Upper lobe of right lung (tissue), 1 donor: ENCODE measurements around the gene ECM2. TPM values are rescaled to one million over a fixed set of nuclear protein-coding genes. Genes with fewer than 3 reads are reported as not detected.
A peak's percentile ranks its signal among the peaks of the same experiment; 100 is the strongest.

ENCODE experiments used
- ATAC-seq: fragments of 200-7000 bp; cut with Tn5 transposase; one replicate; pipeline ENCODE4 v1.9.1; 2020; ENCODE audit warnings: mild to moderate bottlenecking, moderate library complexity
- DNase-seq: peaks from one replicate; pipeline ENCODE4 v3.0.0-alpha.2; 2020
- H3K27ac ChIP-seq: fragments of 200-600 bp; one replicate; pipeline ENCODE4 v1.8.0; 2022
- H3K27me3 ChIP-seq: fragments of 200-600 bp; one replicate; pipeline ENCODE4 v1.8.0; 2022; ENCODE audit warnings: mild to moderate bottlenecking
- H3K36me3 ChIP-seq: fragments of 200-600 bp; one replicate; pipeline ENCODE4 v1.8.0; 2022
- H3K4me1 ChIP-seq: fragments of 200-600 bp; one replicate; pipeline ENCODE4 v1.8.0; 2022
- H3K4me3 ChIP-seq: fragments of 200-600 bp; one replicate; pipeline ENCODE4 v1.8.0; 2022; ENCODE audit warnings: mild to moderate bottlenecking
- H3K9me3 ChIP-seq: fragments of 200-600 bp; one replicate; pipeline ENCODE4 v1.8.0; 2022
- intact Hi-C: fragments of 100-400 bp; cut with DNase I; formaldehyde crosslinking; loops from one replicate; pipeline ENCODE4 v1.11.0; 2022
- total RNA-seq: library from RNA; stranded (reverse); fragmentation: NEBNext Ultra II Directional; extraction: Animal tissue kit (Norgen Biotek cat#: 25700); gene quantifications from one replicate; pipeline ENCODE4 v1.2.1, GENCODE V29; 2021
- TF ChIP-seq, protein P1 (sequence below): fragments of 200-600 bp; IDR thresholded peaks from one replicate; pipeline ENCODE4 v1.8.0; 2022; ENCODE audit warnings: antibody characterized with exemption
- donor health status: DM: no; HTN: yes; CAD: no; lungs with severe emphysema.

ECM2 gene
- total RNA-seq, 1 donor from 2014 or later = 13.8 TPM

GRCh38 chr9:92504881-92505280, 30.9 kb downstream of the ECM2 start:
- intact Hi-C loops = no loop called here
- H3K9me3 ChIP-seq = no peaks in the 10 kb centered on the region
- no peaks in the 10 kb centered on the region for H3K36me3 ChIP-seq
- H3K27ac ChIP-seq = no peak overlapping the region
- peaks cover 7% of the 10 kb centered on the region for H3K4me1 ChIP-seq
- ATAC-seq (no peak), DNase-seq (no peak)
- TF ChIP-seq, protein P1, sequence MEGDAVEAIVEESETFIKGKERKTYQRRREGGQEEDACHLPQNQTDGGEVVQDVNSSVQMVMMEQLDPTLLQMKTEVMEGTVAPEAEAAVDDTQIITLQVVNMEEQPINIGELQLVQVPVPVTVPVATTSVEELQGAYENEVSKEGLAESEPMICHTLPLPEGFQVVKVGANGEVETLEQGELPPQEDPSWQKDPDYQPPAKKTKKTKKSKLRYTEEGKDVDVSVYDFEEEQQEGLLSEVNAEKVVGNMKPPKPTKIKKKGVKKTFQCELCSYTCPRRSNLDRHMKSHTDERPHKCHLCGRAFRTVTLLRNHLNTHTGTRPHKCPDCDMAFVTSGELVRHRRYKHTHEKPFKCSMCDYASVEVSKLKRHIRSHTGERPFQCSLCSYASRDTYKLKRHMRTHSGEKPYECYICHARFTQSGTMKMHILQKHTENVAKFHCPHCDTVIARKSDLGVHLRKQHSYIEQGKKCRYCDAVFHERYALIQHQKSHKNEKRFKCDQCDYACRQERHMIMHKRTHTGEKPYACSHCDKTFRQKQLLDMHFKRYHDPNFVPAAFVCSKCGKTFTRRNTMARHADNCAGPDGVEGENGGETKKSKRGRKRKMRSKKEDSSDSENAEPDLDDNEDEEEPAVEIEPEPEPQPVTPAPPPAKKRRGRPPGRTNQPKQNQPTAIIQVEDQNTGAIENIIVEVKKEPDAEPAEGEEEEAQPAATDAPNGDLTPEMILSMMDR = no peak
- H3K4me3 ChIP-seq = no peak overlapping the region
- no peaks in the 10 kb centered on the region for H3K27me3 ChIP-seq

DNA sequence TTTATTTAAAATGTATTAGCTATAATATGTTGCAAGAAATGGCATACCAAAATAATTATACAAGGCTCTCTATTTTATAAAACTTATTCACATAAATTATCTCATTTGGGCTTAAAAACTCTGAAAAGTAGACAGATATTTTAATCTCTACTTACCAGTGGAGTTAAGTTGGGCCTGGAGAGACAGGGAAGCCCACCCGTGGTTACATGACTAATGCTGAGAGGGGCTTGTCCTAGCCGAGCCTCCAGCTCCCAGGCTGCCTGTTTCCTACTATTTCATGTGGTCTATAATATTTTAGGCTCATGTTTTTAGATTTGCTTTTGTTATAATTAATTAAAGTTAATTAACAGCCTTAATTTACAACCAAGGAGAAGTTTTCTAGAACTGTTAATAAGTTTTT, 32.6 kb downstream of the ECM2 start:
- TF ChIP-seq, protein P1 = no peak
- intact Hi-C loops = no loop called here
- ATAC-seq (no peak), DNase-seq (no peak)
- no peak overlapping the region for H3K27ac ChIP-seq
- no peak overlapping the region for H3K4me3 ChIP-seq
- peaks cover 6% of the 10 kb centered on the region for H3K4me1 ChIP-seq
- no peaks in the 10 kb centered on the region for H3K27me3 ChIP-seq
- H3K36me3 ChIP-seq = no peaks in the 10 kb centered on the region
- no peaks in the 10 kb centered on the region for H3K9me3 ChIP-seq

- Histone ChIP-seq H3K27ac (no peak overlapping the region), H3K4me3 (no peak overlapping the region), H3K36me3 (no peaks in the 10 kb centered on the region), H3K27me3 (no peaks in the 10 kb centered on the region), H3K9me3 (no peaks in the 10 kb centered on the region), H3K4me1 (no peaks in the 10 kb centered on the region)
- no peak for DNase-seq
- peak; percentile 76 for ATAC-seq
- TF ChIP-seq, protein P1 = peak; percentile 34
- intact Hi-C loops = no loop called here
These were observed 34.0 kb downstream of the ECM2 start for GRCh38 chr9:92501671-92502393.

GRCh38 chr9:92500725-92501124, 35.1 kb downstream of the ECM2 start:
- H3K9me3 ChIP-seq = no peaks in the 10 kb centered on the region
- no peak overlapping the region for H3K27ac ChIP-seq
- H3K4me1 ChIP-seq = no peaks in the 10 kb centered on the region
- TF ChIP-seq, protein P1 = no peak
- no peaks in the 10 kb centered on the region for H3K36me3 ChIP-seq
- H3K4me3 ChIP-seq = no peak overlapping the region
- intact Hi-C loops = no loop called here
- no peak for ATAC-seq
- DNase-seq = no peak
- H3K27me3 ChIP-seq = no peaks in the 10 kb centered on the region

- DNase-seq = no peak
- no peaks in the 10 kb centered on the region for H3K4me1 ChIP-seq
- ATAC-seq = no peak
- no peak overlapping the region for H3K27ac ChIP-seq
- no peaks in the 10 kb centered on the region for H3K36me3 ChIP-seq
- no peak overlapping the region for H3K4me3 ChIP-seq
- H3K9me3 ChIP-seq = no peaks in the 10 kb centered on the region
- no peaks in the 10 kb centered on the region for H3K27me3 ChIP-seq
- TF ChIP-seq, protein P1 = no peak
- intact Hi-C loops = no loop called here
These were observed 36.1 kb downstream of the ECM2 start for GRCh38 chr9:92499701-92500100.
